ENCODE measurements around the gene ZAR1L.

ZAR1L gene

DNA sequence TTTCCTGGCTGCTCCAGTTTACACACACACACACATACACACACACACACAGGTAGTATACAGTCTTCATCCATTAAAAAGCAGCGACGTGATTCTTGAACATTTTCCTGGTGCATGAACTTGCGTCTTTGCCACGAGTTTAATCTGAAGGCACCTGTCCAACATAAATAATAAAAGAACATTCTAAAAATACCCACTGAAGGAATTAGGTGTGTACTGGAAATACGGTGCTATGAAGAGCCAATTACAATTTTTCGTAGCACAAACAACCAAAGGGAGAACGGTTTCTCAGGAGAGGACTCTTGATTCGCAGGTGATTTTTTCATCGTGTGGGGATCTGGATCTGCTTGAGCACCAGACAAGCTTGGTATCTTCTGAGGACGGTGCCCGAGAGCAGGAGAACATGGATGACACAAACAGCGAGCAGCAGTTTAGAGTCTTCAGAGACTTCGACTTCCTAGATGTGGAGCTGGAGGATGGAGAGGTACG is 61.2 kb downstream of the ZAR1L start:
- H3K4me3 ChIP-seq (ENCODE audit: low read depth, low read length): no peak overlapping the region
- TF ChIP-seq, protein P1, sequence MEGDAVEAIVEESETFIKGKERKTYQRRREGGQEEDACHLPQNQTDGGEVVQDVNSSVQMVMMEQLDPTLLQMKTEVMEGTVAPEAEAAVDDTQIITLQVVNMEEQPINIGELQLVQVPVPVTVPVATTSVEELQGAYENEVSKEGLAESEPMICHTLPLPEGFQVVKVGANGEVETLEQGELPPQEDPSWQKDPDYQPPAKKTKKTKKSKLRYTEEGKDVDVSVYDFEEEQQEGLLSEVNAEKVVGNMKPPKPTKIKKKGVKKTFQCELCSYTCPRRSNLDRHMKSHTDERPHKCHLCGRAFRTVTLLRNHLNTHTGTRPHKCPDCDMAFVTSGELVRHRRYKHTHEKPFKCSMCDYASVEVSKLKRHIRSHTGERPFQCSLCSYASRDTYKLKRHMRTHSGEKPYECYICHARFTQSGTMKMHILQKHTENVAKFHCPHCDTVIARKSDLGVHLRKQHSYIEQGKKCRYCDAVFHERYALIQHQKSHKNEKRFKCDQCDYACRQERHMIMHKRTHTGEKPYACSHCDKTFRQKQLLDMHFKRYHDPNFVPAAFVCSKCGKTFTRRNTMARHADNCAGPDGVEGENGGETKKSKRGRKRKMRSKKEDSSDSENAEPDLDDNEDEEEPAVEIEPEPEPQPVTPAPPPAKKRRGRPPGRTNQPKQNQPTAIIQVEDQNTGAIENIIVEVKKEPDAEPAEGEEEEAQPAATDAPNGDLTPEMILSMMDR (IDR thresholded peaks at IDR 0.05; ENCODE audit: low read depth, low read length): no peak
- DNase-seq: no peak
- H3K9me3 ChIP-seq (ENCODE audit: severe bottlenecking): no peaks in the 10 kb centered on the region
- no peaks in the 10 kb centered on the region for H3K27me3 ChIP-seq (ENCODE audit: insufficient read depth, low read depth, severe bottlenecking)
- H3K27ac ChIP-seq: no peak overlapping the region
- peaks cover 3% of the 10 kb centered on the region; the same call in 1 of the 2 replicates for H3K36me3 ChIP-seq

Measured in WERI-Rb-1 (cell line).